CD4-positive, alpha-beta T cell (primary cell): ENCODE results near the gene B3GNT3. TPM values are rescaled to one million over a fixed set of nuclear protein-coding genes. Genes with fewer than 3 reads are reported as not detected.
A peak's percentile ranks its signal among the peaks of the same experiment; 100 is the strongest.

Experiments
- ATAC-seq: fragments of 200-7000 bp; cut with Tn5 transposase; one replicate; pipeline ENCODE4 v1.10.0; 2022; ENCODE audit warnings: mild to moderate bottlenecking; ENCODE audit not compliant: poor library complexity
- CTCF ChIA-PET: fragments of 350-600 bp; sonication (Branson Sonifier 250); formaldehyde crosslinking; loops from one replicate; lab custom pipeline; 2021; ENCODE audit warnings: antibody characterized with exemption, inconsistent platforms; lab: Charles Lee
- POLR2A ChIA-PET: fragments of 350-600 bp; sonication (Branson Sonifier 250); formaldehyde crosslinking; loops from one replicate; lab custom pipeline; 2021; ENCODE audit warnings: antibody characterized with exemption, inconsistent platforms; lab: Charles Lee
- DNase-seq, 14 experiments: peaks; one replicate each; pipeline ENCODE4 v3.0.0-alpha.2; 2013 to 2020; ENCODE audit warnings: mixed read lengths in 2 of 14
- H3K27ac ChIP-seq, 2 donors: one replicate each; pipeline versions ENCODE4 v1.5.1 to v1.7.0; 2013; ENCODE audit warnings: low read length in 2 of 2, low read depth in 1 of 2, mild to moderate bottlenecking in 1 of 2
- H3K27me3 ChIP-seq, 2 experiments: 1 replicate in 1 of 2; 2 replicates in 1 of 2; pipeline versions ENCODE4 v1.6.1 to v1.7.0; 2013; ENCODE audit warnings: low read length in 2 of 2, control low read depth in 1 of 2, mild to moderate bottlenecking in 1 of 2, moderate library complexity in 1 of 2; ENCODE audit not compliant: insufficient read depth in 2 of 2, control insufficient read depth in 1 of 2
- H3K36me3 ChIP-seq: one replicate; pipeline ENCODE4 v1.6.1; 2013; ENCODE audit warnings: low read length, control low read depth; ENCODE audit not compliant: insufficient read depth
- H3K4me1 ChIP-seq: one replicate; pipeline ENCODE4 v1.6.1; 2013; ENCODE audit warnings: low read length, control low read depth; ENCODE audit not compliant: insufficient read depth
- H3K4me3 ChIP-seq: one replicate; pipeline ENCODE4 v1.5.1; 2013; ENCODE audit warnings: mild to moderate bottlenecking, low read length, moderate library complexity
- H3K9me3 ChIP-seq, 2 experiments: 1 replicate in 1 of 2; 2 replicates in 1 of 2; pipeline versions ENCODE4 v1.6.1 to v1.7.0; 2013; ENCODE audit warnings: low read length in 2 of 2, mild to moderate bottlenecking in 2 of 2, control low read depth in 1 of 2, moderate library complexity in 1 of 2; ENCODE audit not compliant: control insufficient read depth in 1 of 2, insufficient read depth in 1 of 2
- H3K27ac Mint-ChIP-seq: one replicate; pipeline ENCODE4 v1.8.0; 2020; ENCODE audit warnings: mixed read lengths
- H3K27me3 Mint-ChIP-seq: one replicate; pipeline ENCODE4 v1.8.0; 2021; ENCODE audit warnings: mixed read lengths
- H3K36me3 Mint-ChIP-seq: one replicate; pipeline ENCODE4 v1.8.0; 2021; ENCODE audit warnings: low read depth, mixed read lengths
- H3K4me1 Mint-ChIP-seq: one replicate; pipeline ENCODE4 v1.8.0; 2021; ENCODE audit warnings: low read depth, mixed read lengths
- H3K4me3 Mint-ChIP-seq: one replicate; pipeline ENCODE4 v1.8.0; 2020; ENCODE audit warnings: mild to moderate bottlenecking, mixed read lengths
- H3K9me3 Mint-ChIP-seq: one replicate; pipeline ENCODE4 v1.8.0; 2020; ENCODE audit warnings: mixed read lengths
- CTCF ChIP-seq: fragments of 200-600 bp; IDR thresholded peaks from one replicate; pipeline ENCODE4 v1.8.0; 2022; ENCODE audit warnings: antibody characterized with exemption, mild to moderate bottlenecking
- intact Hi-C, 2 experiments: fragments of 100-400 bp; cut with DNase I in 1 of 2; cut with micrococcal nuclease in 1 of 2; formaldehyde crosslinking; loops; one replicate each; pipeline versions ENCODE4 v1.15.1 to v1.9.0; 2023 to 2025; cut with DNase I, micrococcal nuclease
- total RNA-seq, 174 experiments: library from RNA in 2 of 174; stranded (reverse) in 2 of 174; gene quantifications; one replicate each; pipeline ENCODE4 v1.2.3 and lab custom pipeline; 2021 to 2026

Gene B3GNT3
- total RNA-seq, 2 experiments from 2014 or later, result 0.39 to 0.52 TPM

GRCh38 chr19:17835182-17836006, 40.5 kb downstream of the B3GNT3 start:
- no peaks in the 10 kb centered on the region for H3K27me3 ChIP-seq
- TF ChIP-seq CTCF, result no peak

GRCh38 chr19:17836530-17836929, 41.6 kb downstream of the B3GNT3 start:
- Histone ChIP-seq H3K27me3 (no peaks in the 10 kb centered on the region), H3K9me3 (peaks cover 0 to 5% of the 10 kb centered on the region in 2 experiments), H3K27ac (no peak overlapping the region), H3K4me3 (no peak overlapping the region), H3K4me1 (peaks cover 36% of the 10 kb centered on the region), H3K36me3 (peaks cover 96% of the 10 kb centered on the region)
- ATAC-seq (no peak), DNase-seq (no peak)
- intact Hi-C loops, result no loop called here
- POLR2A ChIA-PET, result no interaction called here
- CTCF ChIA-PET, result no interaction called here
- peak overlapping the region; percentile 54 for H3K27ac Mint-ChIP-seq
- H3K27me3 Mint-ChIP-seq, result no peaks in the 10 kb centered on the region
- H3K36me3 Mint-ChIP-seq, result peaks cover 92% of the 10 kb centered on the region
- no peak overlapping the region for H3K4me3 Mint-ChIP-seq
- TF ChIP-seq CTCF, result no peak
- H3K4me1 Mint-ChIP-seq, result peaks cover 8% of the 10 kb centered on the region
- no peaks in the 10 kb centered on the region for H3K9me3 Mint-ChIP-seq

More at GRCh38 chr19:17835182-17836006, 40.5 kb downstream of the B3GNT3 start:
- Mint-ChIP-seq H3K4me3 (no peak overlapping the region), H3K9me3 (no peaks in the 10 kb centered on the region), H3K27ac (peak overlapping the region; percentile 54), H3K36me3 (peaks cover 92% of the 10 kb centered on the region), H3K4me1 (peaks cover 9% of the 10 kb centered on the region), H3K27me3 (no peaks in the 10 kb centered on the region)
- peaks cover 94% of the 10 kb centered on the region for H3K36me3 ChIP-seq
- intact Hi-C loops, result no loop called here
- no peak overlapping the region for H3K4me3 ChIP-seq
- POLR2A ChIA-PET, result interaction anchor here (1.2 to 1.6 kb wide), 4 partner anchors 11 to 32 kb away, joined by 4 to 5 read pairs (median 4); no protein-coding TSS in a partner anchor
- CTCF ChIA-PET, result interaction anchor here (1.7 to 3.0 kb wide), 2 partner anchors 20 to 24 kb away, joined by 4 to 9 read pairs; partner anchors contain the start of gene RPL18A
- ATAC-seq (no peak), DNase-seq (no peak)
- H3K27ac ChIP-seq, result peak overlapping the region in 1 of 2 donors; percentile 23
- H3K9me3 ChIP-seq, result peaks cover 0 to 11% of the 10 kb centered on the region in 2 experiments
- peaks cover 31% of the 10 kb centered on the region for H3K4me1 ChIP-seq

- Histone ChIP-seq H3K4me3 (no peak overlapping the region), H3K27me3 (no peaks in the 10 kb centered on the region), H3K27ac (no peak overlapping the region), H3K36me3 (peaks cover 96% of the 10 kb centered on the region), H3K9me3 (peaks cover 0 to 3% of the 10 kb centered on the region in 2 experiments), H3K4me1 (peaks cover 44% of the 10 kb centered on the region)
- no peak for TF ChIP-seq CTCF
- H3K4me3 Mint-ChIP-seq, result no peak overlapping the region
- no peak for DNase-seq
- ChIA-PET POLR2A (interaction anchor here (1.9 kb wide), 1 partner anchor 10 kb away, joined by 8 read pairs; the partner anchor contains the start of gene JAK3), CTCF (no interaction called here)
- H3K9me3 Mint-ChIP-seq, result no peaks in the 10 kb centered on the region
- ATAC-seq, result no peak
- H3K27me3 Mint-ChIP-seq, result no peaks in the 10 kb centered on the region
- peak overlapping the region; percentile 59 for H3K27ac Mint-ChIP-seq
- H3K36me3 Mint-ChIP-seq, result peaks cover 89% of the 10 kb centered on the region
- peaks cover 8% of the 10 kb centered on the region for H3K4me1 Mint-ChIP-seq
- intact Hi-C loops, result no loop called here
Observed at GRCh38 chr19:17837972-17838371, 43.0 kb downstream of the B3GNT3 start.
